K562 (cell line): ENCODE results near the gene ARHGAP22. TPM values are rescaled to one million over a fixed set of nuclear protein-coding genes. Genes with fewer than 3 reads are reported as not detected.

Source experiments
- FOXJ3 ChIP-seq: sonication (generic); formaldehyde crosslinking; IDR thresholded peaks from 2 replicates; pipeline ENCODE4 v1.4.0; 2020; ENCODE audit warnings: mild to moderate bottlenecking, missing genetic modification reagents
- KDM4B ChIP-seq, 2 experiments: fragments of 450-650 bp in 1 of 2; sonication (generic) in 1 of 2; IDR thresholded peaks; 2 replicates each; pipeline ENCODE4 v1.6.1; 2016 to 2017; ENCODE audit warnings: borderline replicate concordance in 2 of 2, antibody characterized with exemption in 1 of 2, low read depth in 1 of 2, mild to moderate bottlenecking in 1 of 2
- MED1 ChIP-seq: sonication (generic); formaldehyde crosslinking; IDR thresholded peaks from 2 replicates; pipeline ENCODE4 v1.8.1; 2023; ENCODE audit warnings: missing genetic modification reagents, borderline replicate concordance
- MTA3 ChIP-seq: fragments of 450-650 bp; formaldehyde crosslinking; IDR thresholded peaks from 2 replicates; pipeline ENCODE4 v1.6.1; 2017; ENCODE audit warnings: mild to moderate bottlenecking, borderline replicate concordance
- PPARD ChIP-seq: fragments of 250-450 bp; sonication (Bioruptor Pico); IDR thresholded peaks from 2 replicates; pipeline ENCODE4 v1.8.0; 2022; ENCODE audit warnings: inconsistent platforms, mild to moderate bottlenecking, moderate library complexity
- ZNF395 ChIP-seq: fragments of 200-800 bp; sonication (Bioruptor generic); IDR thresholded peaks from 2 replicates; pipeline ENCODE4 v1.6.1; 2017; ENCODE audit warnings: missing genetic modification characterization, missing compliant biosample characterization
- polyA plus RNA-seq, 8 experiments: library from polyadenylated mRNA; depleted of rRNA in 4 of 8; stranded (reverse) in 5 of 8; unstranded in 3 of 8; fragments of >200 nt; fragmentation: Nextera tagmentation in 2 of 8; fragmentation: Illumina TruSeq in 1 of 8; extraction: Ambion mirVana in 2 of 8; extraction: Trizol in 1 of 8; gene quantifications; 2 replicates each; pipeline versions ENCODE4 v1.2.1 to v1.2.3, GENCODE V29; 2011 to 2014; ENCODE audit warnings: inconsistent platforms in 1 of 8, missing spikeins in 1 of 8
- total RNA-seq, 7 experiments: library from RNA; depleted of rRNA in 6 of 7; stranded (reverse); fragments of >200 nt in 6 of 7; fragmentation: Illumina TruSeq in 2 of 7; extraction: Trizol in 2 of 7; gene quantifications; 2 replicates each; pipeline versions ENCODE4 v1.2.1 to v1.2.3, GENCODE V29; 2011 to 2021; ENCODE audit warnings: low replicate concordance in 1 of 7
- TF ChIP-seq, protein P1 (sequence below): fragments of 200-600 bp; sonication (generic); IDR thresholded peaks from one replicate; pipeline ENCODE4 v1.6.1; 2012; ENCODE audit warnings: mild to moderate bottlenecking, low read depth, low read length, inconsistent platforms

The ARHGAP22 gene
- total and polyA plus RNA-seq, 9 of the 15 experiments (the other 6 are each of a cell fraction or from before 2014, with no cell fraction given) = 1.3 to 28.1 (median 12.7) TPM

DNA sequence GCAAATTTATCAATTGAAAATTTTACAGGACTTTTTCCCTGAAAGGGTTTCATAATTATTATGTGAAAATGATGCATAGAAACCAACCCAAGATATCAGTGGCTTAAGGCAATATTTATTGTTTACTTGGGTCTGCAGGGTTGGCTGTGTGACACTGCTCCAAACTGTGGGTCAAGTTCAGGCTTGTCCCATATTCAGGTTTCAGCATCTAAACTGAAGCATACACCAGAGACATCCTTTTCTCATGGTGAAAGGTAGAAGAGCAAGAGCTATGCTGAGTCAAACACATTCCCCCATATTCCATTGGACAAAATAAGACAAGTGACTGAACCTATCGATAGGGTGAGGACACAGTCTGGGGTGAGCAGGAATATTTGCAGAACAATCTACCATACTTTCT, 187.5 kb downstream of the ARHGAP22 start (continued):
- TF ChIP-seq, protein P1, sequence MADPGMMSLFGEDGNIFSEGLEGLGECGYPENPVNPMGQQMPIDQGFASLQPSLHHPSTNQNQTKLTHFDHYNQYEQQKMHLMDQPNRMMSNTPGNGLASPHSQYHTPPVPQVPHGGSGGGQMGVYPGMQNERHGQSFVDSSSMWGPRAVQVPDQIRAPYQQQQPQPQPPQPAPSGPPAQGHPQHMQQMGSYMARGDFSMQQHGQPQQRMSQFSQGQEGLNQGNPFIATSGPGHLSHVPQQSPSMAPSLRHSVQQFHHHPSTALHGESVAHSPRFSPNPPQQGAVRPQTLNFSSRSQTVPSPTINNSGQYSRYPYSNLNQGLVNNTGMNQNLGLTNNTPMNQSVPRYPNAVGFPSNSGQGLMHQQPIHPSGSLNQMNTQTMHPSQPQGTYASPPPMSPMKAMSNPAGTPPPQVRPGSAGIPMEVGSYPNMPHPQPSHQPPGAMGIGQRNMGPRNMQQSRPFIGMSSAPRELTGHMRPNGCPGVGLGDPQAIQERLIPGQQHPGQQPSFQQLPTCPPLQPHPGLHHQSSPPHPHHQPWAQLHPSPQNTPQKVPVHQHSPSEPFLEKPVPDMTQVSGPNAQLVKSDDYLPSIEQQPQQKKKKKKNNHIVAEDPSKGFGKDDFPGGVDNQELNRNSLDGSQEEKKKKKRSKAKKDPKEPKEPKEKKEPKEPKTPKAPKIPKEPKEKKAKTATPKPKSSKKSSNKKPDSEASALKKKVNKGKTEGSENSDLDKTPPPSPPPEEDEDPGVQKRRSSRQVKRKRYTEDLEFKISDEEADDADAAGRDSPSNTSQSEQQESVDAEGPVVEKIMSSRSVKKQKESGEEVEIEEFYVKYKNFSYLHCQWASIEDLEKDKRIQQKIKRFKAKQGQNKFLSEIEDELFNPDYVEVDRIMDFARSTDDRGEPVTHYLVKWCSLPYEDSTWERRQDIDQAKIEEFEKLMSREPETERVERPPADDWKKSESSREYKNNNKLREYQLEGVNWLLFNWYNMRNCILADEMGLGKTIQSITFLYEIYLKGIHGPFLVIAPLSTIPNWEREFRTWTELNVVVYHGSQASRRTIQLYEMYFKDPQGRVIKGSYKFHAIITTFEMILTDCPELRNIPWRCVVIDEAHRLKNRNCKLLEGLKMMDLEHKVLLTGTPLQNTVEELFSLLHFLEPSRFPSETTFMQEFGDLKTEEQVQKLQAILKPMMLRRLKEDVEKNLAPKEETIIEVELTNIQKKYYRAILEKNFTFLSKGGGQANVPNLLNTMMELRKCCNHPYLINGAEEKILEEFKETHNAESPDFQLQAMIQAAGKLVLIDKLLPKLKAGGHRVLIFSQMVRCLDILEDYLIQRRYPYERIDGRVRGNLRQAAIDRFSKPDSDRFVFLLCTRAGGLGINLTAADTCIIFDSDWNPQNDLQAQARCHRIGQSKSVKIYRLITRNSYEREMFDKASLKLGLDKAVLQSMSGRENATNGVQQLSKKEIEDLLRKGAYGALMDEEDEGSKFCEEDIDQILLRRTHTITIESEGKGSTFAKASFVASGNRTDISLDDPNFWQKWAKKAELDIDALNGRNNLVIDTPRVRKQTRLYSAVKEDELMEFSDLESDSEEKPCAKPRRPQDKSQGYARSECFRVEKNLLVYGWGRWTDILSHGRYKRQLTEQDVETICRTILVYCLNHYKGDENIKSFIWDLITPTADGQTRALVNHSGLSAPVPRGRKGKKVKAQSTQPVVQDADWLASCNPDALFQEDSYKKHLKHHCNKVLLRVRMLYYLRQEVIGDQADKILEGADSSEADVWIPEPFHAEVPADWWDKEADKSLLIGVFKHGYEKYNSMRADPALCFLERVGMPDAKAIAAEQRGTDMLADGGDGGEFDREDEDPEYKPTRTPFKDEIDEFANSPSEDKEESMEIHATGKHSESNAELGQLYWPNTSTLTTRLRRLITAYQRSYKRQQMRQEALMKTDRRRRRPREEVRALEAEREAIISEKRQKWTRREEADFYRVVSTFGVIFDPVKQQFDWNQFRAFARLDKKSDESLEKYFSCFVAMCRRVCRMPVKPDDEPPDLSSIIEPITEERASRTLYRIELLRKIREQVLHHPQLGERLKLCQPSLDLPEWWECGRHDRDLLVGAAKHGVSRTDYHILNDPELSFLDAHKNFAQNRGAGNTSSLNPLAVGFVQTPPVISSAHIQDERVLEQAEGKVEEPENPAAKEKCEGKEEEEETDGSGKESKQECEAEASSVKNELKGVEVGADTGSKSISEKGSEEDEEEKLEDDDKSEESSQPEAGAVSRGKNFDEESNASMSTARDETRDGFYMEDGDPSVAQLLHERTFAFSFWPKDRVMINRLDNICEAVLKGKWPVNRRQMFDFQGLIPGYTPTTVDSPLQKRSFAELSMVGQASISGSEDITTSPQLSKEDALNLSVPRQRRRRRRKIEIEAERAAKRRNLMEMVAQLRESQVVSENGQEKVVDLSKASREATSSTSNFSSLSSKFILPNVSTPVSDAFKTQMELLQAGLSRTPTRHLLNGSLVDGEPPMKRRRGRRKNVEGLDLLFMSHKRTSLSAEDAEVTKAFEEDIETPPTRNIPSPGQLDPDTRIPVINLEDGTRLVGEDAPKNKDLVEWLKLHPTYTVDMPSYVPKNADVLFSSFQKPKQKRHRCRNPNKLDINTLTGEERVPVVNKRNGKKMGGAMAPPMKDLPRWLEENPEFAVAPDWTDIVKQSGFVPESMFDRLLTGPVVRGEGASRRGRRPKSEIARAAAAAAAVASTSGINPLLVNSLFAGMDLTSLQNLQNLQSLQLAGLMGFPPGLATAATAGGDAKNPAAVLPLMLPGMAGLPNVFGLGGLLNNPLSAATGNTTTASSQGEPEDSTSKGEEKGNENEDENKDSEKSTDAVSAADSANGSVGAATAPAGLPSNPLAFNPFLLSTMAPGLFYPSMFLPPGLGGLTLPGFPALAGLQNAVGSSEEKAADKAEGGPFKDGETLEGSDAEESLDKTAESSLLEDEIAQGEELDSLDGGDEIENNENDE = no peak
- no peak for TF ChIP-seq PPARD
- no peak for TF ChIP-seq ZNF395 (CRISPR knock-in tag)
- no peak for TF ChIP-seq KDM4B (IDR thresholded peaks at IDR 0.05; ENCODE audit: borderline replicate concordance in 2 of 2, low read depth in 1 of 2)
- TF ChIP-seq FOXJ3 (CRISPR knock-in tag) = no peak
- no peak for TF ChIP-seq MTA3
- TF ChIP-seq MED1 = no peak
